A549 (cell line): ENCODE measurements around the gene NELFB. TPM values are rescaled to one million over a fixed set of nuclear protein-coding genes. Genes with fewer than 3 reads are reported as not detected.

ENCODE experiments used
- ATAC-seq, 2 experiments: fragments of 200-7000 bp in 1 of 2; fragments of >200 bp in 1 of 2; cut with Nextera tagmentation in 1 of 2; cut with Tn5 transposase in 1 of 2; 3 replicates each; pipeline versions ENCODE4 v1.8.0 to v1.9.1; 2018 to 2020; ENCODE audit warnings: mild to moderate bottlenecking in 1 of 2, moderate library complexity in 1 of 2
- CTCF ChIA-PET: fragments of 300-600 bp; sonication (Branson Sonifier 250); formaldehyde crosslinking; extraction: SDS; loops from one replicate; lab custom pipeline; 2021; ENCODE audit warnings: antibody characterized with exemption, inconsistent platforms; lab: Yijun Ruan, JAX
- POLR2A ChIA-PET: fragments of 350-600 bp; formaldehyde crosslinking; extraction: SDS; loops from one replicate; lab custom pipeline; 2021; ENCODE audit warnings: antibody characterized with exemption, inconsistent platforms; lab: Yijun Ruan, JAX
- DNase-seq, 2 experiments: peaks; one replicate each; pipeline versions ENCODE4 v3.0.0 to v3.0.0-alpha.2; 2011 to 2016; ENCODE audit warnings: low read depth in 1 of 2, low spot score in 1 of 2
- FAIRE-seq: peaks from 2 replicates; lab custom pipeline; 2011; peaks lifted over from hg19 to GRCh38; lab: Jason Lieb, UNC
- H3K27ac ChIP-seq, 2 experiments: fragments of >200 bp; sonication (Bioruptor Twin); formaldehyde crosslinking; 3 replicates each; pipeline ENCODE4 v1.5.1; 2016 to 2017
- H3K4me1 ChIP-seq: fragments of >200 bp; sonication (Bioruptor Twin); formaldehyde crosslinking; 3 replicates; pipeline ENCODE4 v1.6.1; 2016
- H3K4me2 ChIP-seq: fragments of >200 bp; sonication (Bioruptor Twin); formaldehyde crosslinking; 3 replicates; pipeline ENCODE4 v1.6.1; 2016
- H3K4me3 ChIP-seq: fragments of >200 bp; sonication (Bioruptor Twin); formaldehyde crosslinking; 3 replicates; pipeline ENCODE4 v1.5.1; 2016
- H3K9me3 ChIP-seq: fragments of >200 bp; sonication (Bioruptor Twin); formaldehyde crosslinking; 3 replicates; pipeline ENCODE4 v1.6.1; 2016
- BCL3 ChIP-seq: fragments of >200 bp; sonication (Bioruptor Twin); formaldehyde crosslinking; IDR thresholded peaks from 3 replicates; pipeline ENCODE4 v1.6.1; 2016
- EP300 ChIP-seq, 2 experiments: fragments of >200 bp; sonication (Bioruptor Twin); formaldehyde crosslinking; IDR thresholded peaks; 2 replicates in 1 of 2; 3 replicates in 1 of 2; pipeline ENCODE4 v1.6.1; 2016 to 2017
- ESRRA ChIP-seq: fragments of 150-350 bp; IDR thresholded peaks from 2 replicates; pipeline ENCODE4 v1.6.1; 2014; ENCODE audit warnings: mild to moderate bottlenecking, low read length, borderline replicate concordance
- FOSB ChIP-seq: fragments of 250-450 bp; sonication (Bioruptor Pico); IDR thresholded peaks from 2 replicates; pipeline ENCODE4 v1.5.0; 2020; ENCODE audit warnings: mild to moderate bottlenecking, moderate library complexity
- FOSL2 ChIP-seq, 2 experiments: fragments of 450-650 bp in 1 of 2; fragments of >200 bp in 1 of 2; sonication (Bioruptor Twin) in 1 of 2; formaldehyde crosslinking; IDR thresholded peaks; 2 replicates each; pipeline versions ENCODE4 v1.5.0 to v1.6.1; 2016 to 2020; ENCODE audit warnings: mild to moderate bottlenecking in 1 of 2, moderate library complexity in 1 of 2
- FOXS1 ChIP-seq: fragments of 250-450 bp; sonication (Bioruptor Pico); IDR thresholded peaks from 2 replicates; pipeline ENCODE4 v1.5.0; 2020; ENCODE audit warnings: mild to moderate bottlenecking, moderate library complexity
- GATA3 ChIP-seq: IDR thresholded peaks from 2 replicates; pipeline ENCODE4 v1.6.1; 2012; ENCODE audit warnings: borderline replicate concordance
- HOXB13 ChIP-seq: fragments of 250-450 bp; sonication (Bioruptor Pico); IDR thresholded peaks from 2 replicates; pipeline ENCODE4 v1.5.0; 2020; ENCODE audit warnings: low read depth, mild to moderate bottlenecking, moderate library complexity
- JUN ChIP-seq, 2 experiments: fragments of >200 bp; sonication (Bioruptor Twin); formaldehyde crosslinking; IDR thresholded peaks; 2 replicates in 1 of 2; 3 replicates in 1 of 2; pipeline ENCODE4 v1.6.1; 2016 to 2017
- MAX ChIP-seq: IDR thresholded peaks from 2 replicates; pipeline ENCODE4 v1.6.1; 2012
- PBX3 ChIP-seq: IDR thresholded peaks from 2 replicates; pipeline ENCODE4 v1.6.1; 2012
- PHF8 ChIP-seq: fragments of 200-600 bp; sonication (generic); IDR thresholded peaks from 2 replicates; pipeline ENCODE4 v1.6.1; 2016; ENCODE audit warnings: low read depth, mild to moderate bottlenecking, antibody characterized with exemption, moderate library complexity, borderline replicate concordance
- POLR2A ChIP-seq: IDR thresholded peaks from 2 replicates; pipeline ENCODE4 v1.6.1; 2012; ENCODE audit warnings: mild to moderate bottlenecking, low read length
- RCOR1 ChIP-seq: fragments of 150-350 bp; IDR thresholded peaks from 2 replicates; pipeline ENCODE4 v1.6.1; 2014; ENCODE audit warnings: antibody characterized with exemption, low read length, low read depth
- REST ChIP-seq: fragments of 200-600 bp; sonication (generic); IDR thresholded peaks from 2 replicates; pipeline ENCODE4 v1.6.1; 2016; ENCODE audit warnings: antibody characterized with exemption, mild to moderate bottlenecking, moderate library complexity
- RFX5 ChIP-seq: fragments of 450-650 bp; IDR thresholded peaks from 2 replicates; pipeline ENCODE4 v1.7.1; 2014; ENCODE audit warnings: antibody characterized with exemption, mild to moderate bottlenecking, moderate library complexity
- TFCP2L1 ChIP-seq: fragments of 250-450 bp; sonication (Bioruptor Pico); IDR thresholded peaks from 2 replicates; pipeline ENCODE4 v1.5.0; 2021; ENCODE audit warnings: mild to moderate bottlenecking
- TP53 ChIP-seq: fragments of 250-450 bp; sonication (Bioruptor Pico); IDR thresholded peaks from 2 replicates; pipeline ENCODE4 v1.5.0; 2021; ENCODE audit warnings: mild to moderate bottlenecking, moderate library complexity
- ZFP36 ChIP-seq: fragments of 450-650 bp; IDR thresholded peaks from 2 replicates; pipeline ENCODE4 v1.6.1; 2014; ENCODE audit warnings: borderline replicate concordance; ENCODE audit not compliant: partially characterized antibody
- ZSCAN20 ChIP-seq: fragments of 250-450 bp; sonication (Bioruptor Pico); IDR thresholded peaks from 2 replicates; pipeline ENCODE4 v1.8.0; 2022; ENCODE audit warnings: mild to moderate bottlenecking, moderate library complexity
- WGBS: methylation state at CpG from one replicate; pipeline ENCODE4 v1.1.6; 2017; ENCODE audit errors: missing lambda C conversion rate; 5-methylcytosine and 5-hydroxymethylcytosine counted together
- polyA plus RNA-seq, 4 experiments: library from polyadenylated mRNA; depleted of rRNA in 3 of 4; stranded (reverse); fragments of >200 nt; fragmentation: RNase III in 1 of 4; extraction: RNeasy Plus Mini Kit Qiagen cat#74134 plus additional on column Dnase treatment in 1 of 4; gene quantifications; 2 replicates in 3 of 4; 3 replicates in 1 of 4; pipeline ENCODE4 v1.2.3, GENCODE V29; 2011 to 2017

The NELFB gene
- polyA plus RNA-seq, 2 of the 4 experiments (the other 2 are of a cell fraction), result 31.8 to 45.3 TPM

- peak; percentile 48; the same call in 1 of the 2 replicates for TF ChIP-seq PHF8
- no peak for TF ChIP-seq RCOR1
Measured at GRCh38 chr9:137240318-137240840, 14.7 kb upstream of the NELFB start (continued).

- no peaks in the 10 kb centered on the region for H3K9me3 ChIP-seq
- peak; percentile 99 to 100 for DNase-seq
- WGBS, result 2% methylated on average over 24 of the region's 67 CpGs
- CTCF ChIA-PET, result interaction anchor here (0.9 to 13.1 kb wide), 11 partner anchors 9 to 211 kb away, joined by 3 to 236 read pairs (median 4); partner anchors contain the start of genes CYSRT1, NELFB, NRARP and RNF208
- peak; percentile 95 for FAIRE-seq
- H3K4me2 ChIP-seq, result peak within 1 kb of the TSS; percentile 98
- POLR2A ChIA-PET, result interaction anchor here (0.5 to 3.3 kb wide), 49 partner anchors 9 to 378 kb away, joined by 3 to 97 read pairs (median 5); partner anchors contain the start of genes ANAPC2, CYSRT1, DPP7 and EHMT1
- peak within 1 kb of the TSS; percentile 98 to 99 for H3K27ac ChIP-seq
- peak within 1 kb of the TSS; percentile 91 for H3K4me3 ChIP-seq
- ATAC-seq, result peak; percentile 61 to 78
- TF ChIP-seq FOSB (CRISPR knock-in tag) (no peak), RFX5 (peak; percentile 78), HOXB13 (CRISPR knock-in tag) (no peak), ZFP36 (no peak), BCL3 (peak; percentile 99), GATA3 (peak; percentile 28; the same call in 1 of the 2 replicates), ZSCAN20 (CRISPR knock-in tag) (no peak), PHF8 (peak; percentile 52; the same call in 1 of the 2 replicates), POLR2A (peak; percentile 100), PBX3 (peak; percentile 100), JUN (IDR thresholded peaks at IDR 0.05) (peak; percentile 97 to 100), TFCP2L1 (peak; percentile 90), FOXS1 (no peak), TP53 (CRISPR knock-in tag) (peak; percentile 87; the same call in 1 of the 2 replicates), MAX (peak; percentile 17; the same call in 1 of the 2 replicates), EP300 (IDR thresholded peaks at IDR 0.05) (no peak), REST (peak; percentile 55; the same call in 1 of the 2 replicates), ESRRA (no peak), FOSL2 (IDR thresholded peaks at IDR 0.05) (no peak), FOSL2 (CRISPR knock-in tag; IDR thresholded peaks at IDR 0.05) (no peak; the same call in 1 of the 2 replicates)
- H3K4me1 ChIP-seq, result peaks cover 54% of the 10 kb centered on the region
Measured at GRCh38 chr9:137240841-137241489, 14.2 kb upstream of the NELFB start, which contains the start of gene TUBB4B. TSS of gene TUBB4B (plus strand) at chr9:137241287. CDS start at chr9:137241361, 74 bp downstream.
